HG02840 (cell line): Measurements from ENCODE around the gene ATP11A.
"Not testable (repeated sequence)": the region's sequence is repeated elsewhere in the genome, so short reads cannot be mapped to it uniquely, and the experiment has no call there.

Experiments used
- ATAC-seq: cut with Tn5 transposase; IDR thresholded peaks from one replicate; pipeline ENCODE4 v1.9.1; 2021; ENCODE audit warnings: mild to moderate bottlenecking, moderate library complexity, moderate number of reproducible peaks; ENCODE audit not compliant: unreplicated experiment, low FRiP score

ATP11A gene

DNA sequence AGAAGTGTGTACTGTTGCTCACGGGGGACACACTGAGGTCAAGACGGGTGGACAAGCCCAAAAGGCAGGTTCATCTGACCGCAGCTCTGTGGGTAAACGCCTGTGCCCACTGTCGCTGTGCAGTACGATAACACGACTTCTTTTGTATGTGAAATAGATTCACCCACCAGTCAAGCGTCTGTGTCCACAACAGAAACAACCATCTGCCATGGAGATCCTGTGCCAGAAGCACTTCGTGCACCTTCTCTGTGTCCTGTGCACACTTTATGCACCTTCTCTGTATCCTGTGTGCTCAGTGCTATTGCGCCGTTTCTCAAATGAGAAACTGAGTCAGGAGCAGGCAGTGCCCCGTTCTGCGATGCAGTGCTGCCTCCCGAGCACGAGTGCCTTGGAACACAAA, 138.9 kb downstream of the ATP11A start:
- ATAC-seq, result no peak

GRCh38 chr13:112831196-112831595, 141.4 kb downstream of the ATP11A start:
- no peak for ATAC-seq

- ATAC-seq, result no peak
These were observed 142.0 kb downstream of the ATP11A start for GRCh38 chr13:112831801-112832200.

DNA sequence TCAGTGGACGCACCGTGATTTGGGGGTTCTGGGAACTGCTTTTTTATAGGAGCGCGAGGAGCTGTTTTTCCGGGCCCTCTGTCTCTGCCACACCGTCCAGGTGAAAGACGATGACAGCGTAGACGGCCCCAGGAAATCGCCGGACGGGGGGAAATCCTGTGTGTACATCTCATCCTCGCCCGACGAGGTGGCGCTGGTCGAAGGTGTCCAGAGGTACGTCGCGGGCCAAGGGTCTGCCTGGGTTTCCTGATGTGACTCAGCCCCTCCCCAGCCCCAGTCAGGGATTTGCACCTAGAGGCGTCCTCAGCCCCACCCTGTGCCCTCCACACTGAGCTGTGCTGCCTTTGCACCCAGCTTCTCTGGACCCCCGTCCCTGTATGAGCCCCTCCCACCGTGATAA, 143.0 kb downstream of the ATP11A start:
- no peak for ATAC-seq

- no peak for ATAC-seq
These were observed 143.9 kb downstream of the ATP11A start for GRCh38 chr13:112833551-112834257.

GRCh38 chr13:112835344-112835743, 145.5 kb downstream of the ATP11A start:
- no peak for ATAC-seq

DNA sequence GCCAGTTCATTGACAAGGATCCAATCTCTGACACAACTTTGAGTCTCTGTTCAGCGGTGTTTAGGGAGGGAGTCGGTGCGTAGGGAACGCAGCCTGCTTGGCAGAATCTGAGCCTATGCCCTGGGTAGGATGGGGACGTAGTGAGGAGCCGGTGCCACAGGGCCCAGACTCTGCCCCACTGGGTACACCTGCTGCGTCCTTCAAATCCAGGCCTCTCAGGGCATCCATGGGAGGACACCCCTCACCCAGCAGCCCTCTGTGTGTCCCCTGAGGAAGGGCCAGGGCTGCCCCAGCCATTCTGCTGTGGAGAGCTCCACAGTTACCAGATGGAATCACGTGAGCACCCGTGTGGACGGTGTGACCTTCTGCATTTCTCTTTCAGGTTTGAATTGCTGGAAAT, 146.0 kb downstream of the ATP11A start:
- ATAC-seq, result no peak

GRCh38 chr13:112836940-112837339, 147.1 kb downstream of the ATP11A start:
- no peak for ATAC-seq

- ATAC-seq, result no peak
These were observed 147.7 kb downstream of the ATP11A start for GRCh38 chr13:112837371-112838037.

- ATAC-seq, result no peak
These were observed 148.4 kb downstream of the ATP11A start for GRCh38 chr13:112838038-112838841.

- no peak for ATAC-seq
These were observed 148.9 kb downstream of the ATP11A start for GRCh38 chr13:112838842-112839117.

GRCh38 chr13:112839356-112840105, 149.7 kb downstream of the ATP11A start:
- no peak for ATAC-seq

DNA sequence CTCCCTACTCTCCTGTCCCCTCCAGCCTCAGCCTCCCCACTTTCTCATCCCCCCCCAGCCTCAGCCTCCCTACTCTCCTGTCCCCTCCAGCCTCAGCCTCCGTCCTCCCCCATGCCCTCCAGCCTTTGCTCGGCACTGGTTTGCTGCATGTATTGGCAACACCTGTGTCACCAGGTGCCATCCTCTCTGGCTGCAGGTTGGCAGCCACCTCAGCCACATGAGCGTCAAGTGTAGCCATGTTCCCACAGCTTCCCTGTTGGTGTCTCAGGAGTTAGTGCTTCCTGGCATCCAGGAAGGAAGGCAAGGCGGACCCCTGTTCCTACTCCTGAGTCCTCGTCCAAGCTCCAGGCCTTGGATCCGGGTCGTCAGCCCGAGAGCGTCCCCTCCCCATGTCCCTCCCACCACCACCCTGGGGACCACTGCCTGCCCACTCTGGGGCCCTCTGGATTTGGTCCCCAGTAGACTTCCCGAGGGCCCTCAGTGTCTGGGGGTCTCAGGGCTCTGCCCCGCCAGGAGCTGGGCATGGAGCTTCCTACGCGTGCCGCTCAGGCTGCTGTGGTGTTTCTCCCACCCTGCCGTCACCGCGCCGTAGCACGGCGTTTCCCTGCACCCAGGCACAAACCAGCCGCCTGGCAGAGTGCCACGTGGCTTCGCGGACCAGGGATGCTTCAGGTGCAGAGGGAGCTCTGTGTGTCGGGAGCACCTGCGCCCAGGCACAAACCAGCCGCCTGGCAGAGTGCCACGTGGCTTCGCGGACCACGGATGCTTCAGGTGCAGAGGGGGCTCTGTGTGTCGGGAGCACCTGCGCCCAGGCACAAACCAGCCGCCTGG, 150.8 kb downstream of the ATP11A start:
- no peak for ATAC-seq

GRCh38 chr13:112841303-112842015, 151.6 kb downstream of the ATP11A start:
- not testable (repeated sequence) for ATAC-seq

GRCh38 chr13:112842343-112842856, 152.6 kb downstream of the ATP11A start:
- ATAC-seq, result no peak

GRCh38 chr13:112842931-112843391, 153.1 kb downstream of the ATP11A start:
- ATAC-seq, result no peak

- ATAC-seq, result no peak
These were observed 153.7 kb downstream of the ATP11A start for GRCh38 chr13:112843392-112844111.

DNA sequence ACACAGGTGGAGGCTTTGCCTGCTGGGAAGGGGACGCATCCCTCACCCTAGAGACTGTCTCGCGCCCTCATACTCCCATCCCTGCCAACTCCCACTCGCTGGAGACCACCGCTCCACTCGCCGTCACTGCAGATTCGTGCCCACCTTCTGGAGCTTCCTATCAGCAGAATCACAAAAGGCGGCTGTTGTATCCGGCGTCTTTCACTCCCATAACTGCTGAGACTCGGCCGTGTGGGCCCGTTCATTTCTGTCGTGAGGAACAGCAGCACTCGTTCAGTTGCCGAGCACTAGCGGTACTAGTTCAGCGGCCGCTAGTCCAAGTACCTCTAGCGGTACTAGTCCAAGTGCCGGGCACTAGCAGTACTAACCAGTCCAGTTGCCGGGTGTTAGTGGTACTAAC, 154.6 kb downstream of the ATP11A start:
- no peak for ATAC-seq
